HG02798 (cell line): ENCODE measurements around the gene PGBD5.

ENCODE experiments used
- ATAC-seq: cut with Tn5 transposase; IDR thresholded peaks from one replicate; pipeline ENCODE4 v1.9.1; 2021; ENCODE audit warnings: mild to moderate bottlenecking; ENCODE audit not compliant: unreplicated experiment, poor library complexity

Gene PGBD5

GRCh38 chr1:230355128-230355527 is 71.0 kb downstream of the PGBD5 start:
- no peak for ATAC-seq

- no peak for ATAC-seq
Measured at GRCh38 chr1:230354005-230354404, 72.1 kb downstream of the PGBD5 start.

- no peak for ATAC-seq
Measured at GRCh38 chr1:230352537-230352936, 73.6 kb downstream of the PGBD5 start.

- no peak for ATAC-seq
Measured at GRCh38 chr1:230351983-230352382, 74.1 kb downstream of the PGBD5 start.

- no peak for ATAC-seq
Measured at GRCh38 chr1:230351514-230351913, 74.6 kb downstream of the PGBD5 start.

GRCh38 chr1:230350208-230350921 is 75.8 kb downstream of the PGBD5 start:
- ATAC-seq, result no peak

GRCh38 chr1:230349020-230349393 is 77.1 kb downstream of the PGBD5 start:
- no peak for ATAC-seq

- no peak for ATAC-seq
Measured at GRCh38 chr1:230348386-230349019, 77.6 kb downstream of the PGBD5 start.

GRCh38 chr1:230347896-230348295 is 78.2 kb downstream of the PGBD5 start:
- no peak for ATAC-seq

GRCh38 chr1:230345139-230345885 is 80.8 kb downstream of the PGBD5 start:
- no peak for ATAC-seq

GRCh38 chr1:230342699-230343098 is 83.4 kb downstream of the PGBD5 start:
- no peak for ATAC-seq

- ATAC-seq, result no peak
Measured at GRCh38 chr1:230342019-230342418, 84.1 kb downstream of the PGBD5 start.

- ATAC-seq, result no peak
Measured at GRCh38 chr1:230341162-230341546, 85.0 kb downstream of the PGBD5 start.

- no peak for ATAC-seq
Measured at GRCh38 chr1:230340526-230341161, 85.5 kb downstream of the PGBD5 start.

- no peak for ATAC-seq
Measured at GRCh38 chr1:230339033-230339432, 87.1 kb downstream of the PGBD5 start.

- ATAC-seq, result no peak
Measured at GRCh38 chr1:230337266-230337665, 88.9 kb downstream of the PGBD5 start.

- no peak for ATAC-seq
Measured at GRCh38 chr1:230335861-230336522, 90.1 kb downstream of the PGBD5 start.

GRCh38 chr1:230334447-230334837 is 91.7 kb downstream of the PGBD5 start:
- no peak for ATAC-seq

- ATAC-seq, result no peak
Measured at GRCh38 chr1:230333590-230334446, 92.3 kb downstream of the PGBD5 start.
